K562 (cell line): ENCODE data around the gene RAE1. TPM values are rescaled to one million over a fixed set of nuclear protein-coding genes. Genes with fewer than 3 reads are reported as not detected.
A peak's percentile ranks its signal among the peaks of the same experiment; 100 is the strongest.

Experiments used
- ARHGAP35 ChIP-seq: fragments of 450-650 bp; IDR thresholded peaks from 2 replicates; pipeline ENCODE4 v1.6.1; 2018; ENCODE audit not compliant: partially characterized antibody
- ATF7 ChIP-seq: fragments of 450-650 bp; IDR thresholded peaks from 2 replicates; pipeline ENCODE4 v1.7.1; 2014; ENCODE audit warnings: mild to moderate bottlenecking, moderate library complexity
- DEAF1 ChIP-seq: fragments of 450-650 bp; formaldehyde crosslinking; IDR thresholded peaks from 2 replicates; pipeline ENCODE4 v1.4.0; 2020; ENCODE audit warnings: mild to moderate bottlenecking, moderate library complexity
- ETS1 ChIP-seq: conservative IDR thresholded peaks from 2 replicates; pipeline ENCODE4 v1.6.1; 2011; ENCODE audit warnings: low read depth, mild to moderate bottlenecking, low read length; ENCODE audit not compliant: control insufficient read depth
- FIP1L1 ChIP-seq: fragments of 200-400 bp; formaldehyde crosslinking; IDR thresholded peaks from 2 replicates; pipeline ENCODE4 v1.6.1; 2018; ENCODE audit warnings: mild to moderate bottlenecking, low read depth, low read length; ENCODE audit not compliant: poor library complexity, severe bottlenecking
- FOXJ3 ChIP-seq: sonication (generic); formaldehyde crosslinking; IDR thresholded peaks from 2 replicates; pipeline ENCODE4 v1.4.0; 2020; ENCODE audit warnings: mild to moderate bottlenecking, missing genetic modification reagents
- HMGXB4 ChIP-seq: sonication (generic); formaldehyde crosslinking; IDR thresholded peaks from 2 replicates; pipeline ENCODE4 v1.8.1; 2023; ENCODE audit warnings: mild to moderate bottlenecking, missing genetic modification reagents
- HOMEZ ChIP-seq: fragments of 250-450 bp; sonication (Bioruptor Pico); IDR thresholded peaks from 2 replicates; pipeline ENCODE4 v1.4.0; 2020; ENCODE audit warnings: mild to moderate bottlenecking, moderate library complexity
- PCBP1 ChIP-seq: fragments of 200-400 bp; formaldehyde crosslinking; IDR thresholded peaks from 2 replicates; pipeline ENCODE4 v1.6.1; 2018; ENCODE audit warnings: mild to moderate bottlenecking, low read depth, low read length; ENCODE audit not compliant: poor library complexity, severe bottlenecking
- PKNOX1 ChIP-seq: fragments of 450-650 bp; IDR thresholded peaks from 2 replicates; pipeline ENCODE4 v1.6.1; 2016
- PML ChIP-seq: IDR thresholded peaks from 2 replicates; pipeline ENCODE4 v1.6.1; 2012; ENCODE audit warnings: low read length, inconsistent platforms
- SIRT6 ChIP-seq: IDR thresholded peaks from one replicate; pipeline ENCODE4 v1.6.1; 2012; ENCODE audit warnings: low read depth, mild to moderate bottlenecking, control low read depth, inconsistent platforms, low read length, moderate library complexity
- SLC30A9 ChIP-seq: fragments of 250-450 bp; sonication (Bioruptor Pico); IDR thresholded peaks from 2 replicates; pipeline ENCODE4 v1.8.0; 2022; ENCODE audit warnings: mild to moderate bottlenecking, moderate library complexity
- SUPT5H ChIP-seq: fragments of 450-650 bp; IDR thresholded peaks from 2 replicates; pipeline ENCODE4 v1.6.1; 2016
- TARDBP ChIP-seq: fragments of 450-650 bp; IDR thresholded peaks from 2 replicates; pipeline ENCODE4 v1.6.1; 2016
- TEAD4 ChIP-seq, 2 experiments: sonication (generic) in 1 of 2; formaldehyde crosslinking in 1 of 2; IDR thresholded peaks; 2 replicates each; pipeline versions ENCODE4 v1.6.1 to v1.8.0; 2012 to 2022; ENCODE audit warnings: borderline replicate concordance in 1 of 2, inconsistent platforms in 1 of 2, low read length in 1 of 2, mild to moderate bottlenecking in 1 of 2, missing genetic modification reagents in 1 of 2
- THRA ChIP-seq: fragments of 450-650 bp; IDR thresholded peaks from 2 replicates; pipeline ENCODE4 v1.6.1; 2017; ENCODE audit warnings: mild to moderate bottlenecking, moderate library complexity
- ZNF217 ChIP-seq: sonication (generic); formaldehyde crosslinking; IDR thresholded peaks from 2 replicates; pipeline ENCODE4 v1.8.0; 2022; ENCODE audit warnings: mild to moderate bottlenecking, missing genetic modification reagents
- ZNF586 ChIP-seq: fragments of 450-650 bp; formaldehyde crosslinking; conservative IDR thresholded peaks from 2 replicates; pipeline ENCODE4 v1.4.0; 2020; ENCODE audit warnings: mild to moderate bottlenecking, moderate library complexity
- polyA plus RNA-seq, 8 experiments: library from polyadenylated mRNA; depleted of rRNA in 4 of 8; stranded (reverse) in 5 of 8; unstranded in 3 of 8; fragments of >200 nt; fragmentation: Nextera tagmentation in 2 of 8; fragmentation: Illumina TruSeq in 1 of 8; extraction: Ambion mirVana in 2 of 8; extraction: Trizol in 1 of 8; gene quantifications; 2 replicates each; pipeline versions ENCODE4 v1.2.1 to v1.2.3, GENCODE V29; 2011 to 2014; ENCODE audit warnings: inconsistent platforms in 1 of 8, missing spikeins in 1 of 8
- total RNA-seq, 7 experiments: library from RNA; depleted of rRNA in 6 of 7; stranded (reverse); fragments of >200 nt in 6 of 7; fragmentation: Illumina TruSeq in 2 of 7; extraction: Trizol in 2 of 7; gene quantifications; 2 replicates each; pipeline versions ENCODE4 v1.2.1 to v1.2.3, GENCODE V29; 2011 to 2021; ENCODE audit warnings: low replicate concordance in 1 of 7

RAE1 gene
- total and polyA plus RNA-seq, 9 of the 15 experiments (the other 6 are each of a cell fraction or from before 2014, with no cell fraction given) = 33.7 to 248 (median 77.7) TPM

GRCh38 chr20:57409672-57410397 is 58.8 kb downstream of the RAE1 start (continued):
- TF ChIP-seq ETS1 (no peak; the same call in none of the 2 replicates), TARDBP (peak; percentile 93), PCBP1 (no peak), DEAF1 (CRISPR knock-in tag) (no peak), PKNOX1 (peak; percentile 87), ZNF217 (CRISPR knock-in tag) (no peak), ARHGAP35 (no peak), ZNF586 (CRISPR knock-in tag) (no peak), ATF7 (peak; percentile 78), PML (peak; percentile 82), HOMEZ (CRISPR knock-in tag) (no peak), SIRT6 (no peak), THRA (no peak), FIP1L1 (no peak), HMGXB4 (CRISPR knock-in tag) (no peak), SUPT5H (peak; percentile 63; the same call in 1 of the 2 replicates), SLC30A9 (CRISPR knock-in tag) (no peak), FOXJ3 (0 out of 2 replicates have a peak, but pooled peaks have one; percentile 38), TEAD4 (IDR thresholded peaks at IDR 0.05; ENCODE audit: low read length) (peak; percentile 92), TEAD4 (CRISPR knock-in tag; IDR thresholded peaks at IDR 0.05; ENCODE audit: borderline replicate concordance) (no peak)
